ENCODE measurements around the gene YBX1. TPM values are rescaled to one million over a fixed set of nuclear protein-coding genes. Genes with fewer than 3 reads are reported as not detected.

Gene YBX1
- total RNA-seq, 1 donor from 2014 or later, result 356 TPM

GRCh38 chr1:42736571-42737200 lies 54.5 kb downstream of the YBX1 start:
- DNase-seq (ENCODE audit: low spot score in 2 of 2), result no peak
- H3K4me1 ChIP-seq, result no peaks in the 10 kb centered on the region
- H3K27me3 ChIP-seq, result no peaks in the 10 kb centered on the region
- H3K9me3 ChIP-seq, result no peaks in the 10 kb centered on the region
- intact Hi-C loops (cut with DNase I), result no loop called here
- no peaks in the 10 kb centered on the region for H3K36me3 ChIP-seq
- no peak overlapping the region for H3K4me3 ChIP-seq
- TF ChIP-seq CTCF (IDR thresholded peaks at IDR 0.05), result no peak
- H3K27ac ChIP-seq, result no peak overlapping the region

- H3K9me3 ChIP-seq, result no peaks in the 10 kb centered on the region
- no peak for DNase-seq (ENCODE audit: low spot score in 2 of 2)
- H3K27me3 ChIP-seq, result no peaks in the 10 kb centered on the region
- TF ChIP-seq CTCF (IDR thresholded peaks at IDR 0.05), result no peak
- no peak overlapping the region for H3K4me3 ChIP-seq
- H3K4me1 ChIP-seq, result no peaks in the 10 kb centered on the region
- H3K27ac ChIP-seq, result no peak overlapping the region
- intact Hi-C loops (cut with DNase I), result no loop called here
- no peaks in the 10 kb centered on the region for H3K36me3 ChIP-seq
Measured at GRCh38 chr1:42737257-42737656, 55.0 kb downstream of the YBX1 start.

- no peak for DNase-seq (ENCODE audit: low spot score in 2 of 2)
- Histone ChIP-seq H3K4me3 (no peak overlapping the region), H3K36me3 (no peaks in the 10 kb centered on the region), H3K4me1 (no peaks in the 10 kb centered on the region), H3K27me3 (no peaks in the 10 kb centered on the region), H3K9me3 (no peaks in the 10 kb centered on the region), H3K27ac (no peak overlapping the region)
- TF ChIP-seq CTCF (IDR thresholded peaks at IDR 0.05), result no peak
- intact Hi-C loops (cut with DNase I), result no loop called here
Measured at GRCh38 chr1:42737986-42738677, 55.9 kb downstream of the YBX1 start.

- H3K9me3 ChIP-seq, result no peaks in the 10 kb centered on the region
- no peak for TF ChIP-seq CTCF (IDR thresholded peaks at IDR 0.05)
- H3K4me1 ChIP-seq, result no peaks in the 10 kb centered on the region
- no peaks in the 10 kb centered on the region for H3K36me3 ChIP-seq
- H3K27ac ChIP-seq, result no peak overlapping the region
- H3K27me3 ChIP-seq, result no peaks in the 10 kb centered on the region
- intact Hi-C loops (cut with DNase I), result no loop called here
- DNase-seq (ENCODE audit: low spot score in 2 of 2), result no peak
- H3K4me3 ChIP-seq, result no peak overlapping the region
Measured at GRCh38 chr1:42738678-42739226, 56.5 kb downstream of the YBX1 start.

GRCh38 chr1:42739753-42740700 lies 57.8 kb downstream of the YBX1 start, which contains the start of gene CLDN19:
Gene CLDN19, minus strand, starts transcription at chr1:42740236. Its CDS starts 173 bp downstream, at chr1:42740063.
- Histone ChIP-seq H3K9me3 (no peaks in the 10 kb centered on the region), H3K27me3 (no peaks in the 10 kb centered on the region), H3K4me3 (no peak within 1 kb of the TSS), H3K4me1 (no peaks in the 10 kb centered on the region), H3K27ac (no peak within 1 kb of the TSS), H3K36me3 (no peaks in the 10 kb centered on the region)
- DNase-seq (ENCODE audit: low spot score in 2 of 2), result no peak
- no peak for TF ChIP-seq CTCF (IDR thresholded peaks at IDR 0.05)
- intact Hi-C loops (cut with DNase I), result no loop called here

Measured in ascending aorta (tissue), 2 donors.